NB4 (cell line): ENCODE data around the gene C16orf87.
"Not testable (repeated sequence)": the region's sequence is repeated elsewhere in the genome, so short reads cannot be mapped to it uniquely, and the experiment has no call there.

Experiments
- DNase-seq: peaks from one replicate; pipeline ENCODE4 v3.0.0; 2010; ENCODE audit warnings: low read depth
- H3K4me3 ChIP-seq: one replicate; pipeline ENCODE4 v1.5.1; 2011; ENCODE audit warnings: mild to moderate bottlenecking, low read depth, low read length, moderate library complexity
- MAX ChIP-seq: IDR thresholded peaks from 2 replicates; pipeline ENCODE4 v1.6.1; 2011; ENCODE audit warnings: low read depth, low read length
- MYC ChIP-seq: IDR thresholded peaks from 2 replicates; pipeline ENCODE4 v1.6.1; 2011; ENCODE audit warnings: low read depth, low read length
- POLR2A ChIP-seq: IDR thresholded peaks from 2 replicates; pipeline ENCODE4 v1.6.1; 2011; ENCODE audit warnings: mild to moderate bottlenecking; ENCODE audit not compliant: insufficient read length; ENCODE audit errors: extremely low read depth
- TF ChIP-seq, protein P1 (sequence below): IDR thresholded peaks from one replicate; pipeline ENCODE4 v1.5.1; 2012; ENCODE audit warnings: low read depth, low read length

The C16orf87 gene

GRCh38 chr16:46789499-46790414 is 41.2 kb downstream of the C16orf87 start:
- TF ChIP-seq MAX: peak; percentile 40
- peak; percentile 87 for TF ChIP-seq POLR2A
- TF ChIP-seq, protein P1, sequence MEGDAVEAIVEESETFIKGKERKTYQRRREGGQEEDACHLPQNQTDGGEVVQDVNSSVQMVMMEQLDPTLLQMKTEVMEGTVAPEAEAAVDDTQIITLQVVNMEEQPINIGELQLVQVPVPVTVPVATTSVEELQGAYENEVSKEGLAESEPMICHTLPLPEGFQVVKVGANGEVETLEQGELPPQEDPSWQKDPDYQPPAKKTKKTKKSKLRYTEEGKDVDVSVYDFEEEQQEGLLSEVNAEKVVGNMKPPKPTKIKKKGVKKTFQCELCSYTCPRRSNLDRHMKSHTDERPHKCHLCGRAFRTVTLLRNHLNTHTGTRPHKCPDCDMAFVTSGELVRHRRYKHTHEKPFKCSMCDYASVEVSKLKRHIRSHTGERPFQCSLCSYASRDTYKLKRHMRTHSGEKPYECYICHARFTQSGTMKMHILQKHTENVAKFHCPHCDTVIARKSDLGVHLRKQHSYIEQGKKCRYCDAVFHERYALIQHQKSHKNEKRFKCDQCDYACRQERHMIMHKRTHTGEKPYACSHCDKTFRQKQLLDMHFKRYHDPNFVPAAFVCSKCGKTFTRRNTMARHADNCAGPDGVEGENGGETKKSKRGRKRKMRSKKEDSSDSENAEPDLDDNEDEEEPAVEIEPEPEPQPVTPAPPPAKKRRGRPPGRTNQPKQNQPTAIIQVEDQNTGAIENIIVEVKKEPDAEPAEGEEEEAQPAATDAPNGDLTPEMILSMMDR: no peak
- peak overlapping the region; percentile 46 for H3K4me3 ChIP-seq
- peak; percentile 86 for DNase-seq

DNA sequence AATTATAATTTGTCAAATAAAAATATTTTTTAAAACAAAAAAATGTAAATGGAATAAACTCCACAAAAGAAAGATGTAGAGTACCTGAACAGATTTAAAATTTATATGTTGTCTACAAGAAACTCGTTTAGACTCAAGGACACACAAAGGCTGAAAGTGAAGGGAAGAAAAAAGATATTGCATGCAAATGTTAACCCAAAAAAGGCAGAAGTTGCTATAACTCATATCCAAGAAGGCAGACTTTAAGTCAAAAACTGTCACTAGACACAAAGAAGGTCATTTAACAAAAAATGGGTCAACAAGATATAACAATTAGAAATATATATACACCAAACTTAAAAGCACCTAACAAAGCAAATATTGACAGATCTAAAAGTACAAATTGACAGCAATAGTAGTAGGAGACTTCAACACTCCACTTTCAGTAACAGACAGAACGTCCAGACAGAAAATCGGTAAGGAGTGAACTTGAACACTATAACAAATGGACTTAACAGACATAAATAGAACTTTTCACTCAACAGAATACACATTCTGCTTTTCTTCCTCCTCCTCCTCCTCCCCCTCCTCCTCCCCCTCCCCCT is 42.0 kb downstream of the C16orf87 start:
- DNase-seq: peak; percentile 24
- TF ChIP-seq MYC (no peak), MAX (no peak), POLR2A (no peak)
- TF ChIP-seq, protein P1: no peak
- no peak overlapping the region for H3K4me3 ChIP-seq

DNA sequence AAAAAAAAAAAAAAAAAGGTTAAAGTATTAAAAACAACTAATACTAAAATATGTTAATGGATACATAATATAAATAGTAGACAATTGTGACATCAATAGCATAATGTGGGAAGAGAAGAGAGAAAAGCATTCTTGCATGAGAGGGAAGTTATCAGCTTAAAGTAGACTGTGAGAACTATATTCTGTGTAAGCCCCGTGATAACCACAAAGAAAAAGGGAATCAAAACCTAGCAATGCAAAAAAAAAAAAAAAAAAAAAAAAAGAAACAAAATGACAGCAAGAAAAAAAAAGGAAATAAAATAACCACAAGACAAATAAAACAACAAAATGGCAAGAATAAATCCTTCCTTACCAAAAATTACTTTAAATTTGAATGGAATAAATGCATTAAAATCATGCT is 43.1 kb downstream of the C16orf87 start:
- no peak for TF ChIP-seq MYC
- TF ChIP-seq POLR2A: no peak
- TF ChIP-seq MAX: no peak
- TF ChIP-seq, protein P1: no peak
- H3K4me3 ChIP-seq: no peak overlapping the region
- no peak for DNase-seq

DNA sequence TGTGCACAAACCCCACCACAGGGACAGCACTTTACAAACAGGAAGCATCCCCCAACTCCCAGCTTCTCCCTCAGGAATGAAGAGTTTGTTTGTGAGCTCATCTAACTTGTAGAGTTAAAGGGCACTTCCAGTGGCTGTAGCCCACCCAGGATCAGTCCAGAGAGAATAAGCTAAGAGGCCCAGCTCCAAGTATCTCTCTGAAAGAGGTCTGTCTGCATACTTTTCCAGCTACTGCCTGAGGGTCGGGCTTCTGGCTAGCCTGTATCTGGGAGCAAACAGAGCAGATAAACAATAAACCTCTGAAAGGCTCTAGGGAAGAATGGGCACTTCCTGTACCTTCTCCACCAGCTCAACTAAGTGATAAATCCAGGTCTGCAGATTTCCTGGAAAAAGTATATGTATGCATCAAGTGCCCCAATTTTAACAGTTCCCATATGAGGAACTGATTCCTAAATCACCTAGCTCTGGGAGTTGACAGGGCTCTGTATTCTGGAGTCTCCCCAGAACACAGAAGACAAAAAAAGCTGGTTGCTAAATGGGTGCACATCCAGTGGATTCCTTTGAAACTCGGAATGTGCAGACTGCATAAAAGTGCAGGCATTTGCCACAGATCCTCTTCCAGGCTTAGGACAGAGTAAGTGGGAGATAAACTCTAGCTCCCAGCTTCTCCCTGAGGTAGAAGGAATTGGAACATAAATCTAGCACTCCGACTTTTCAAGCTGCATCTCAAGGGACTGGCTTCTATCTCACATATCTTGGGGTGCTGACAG is 45.7 kb downstream of the C16orf87 start:
- TF ChIP-seq POLR2A (no peak), MAX (no peak), MYC (no peak)
- TF ChIP-seq, protein P1: no peak
- DNase-seq: no peak
- H3K4me3 ChIP-seq: no peak overlapping the region

- not testable (repeated sequence) for DNase-seq, H3K4me3 ChIP-seq
Measured at GRCh38 chr16:46784569-46784968, 46.4 kb downstream of the C16orf87 start.

- no peak for DNase-seq
- TF ChIP-seq POLR2A (no peak), MAX (no peak), MYC (no peak)
- TF ChIP-seq, protein P1: no peak
- no peak overlapping the region for H3K4me3 ChIP-seq
Measured at GRCh38 chr16:46783800-46784199, 47.2 kb downstream of the C16orf87 start.
